ENCODE results near the gene KCNMB2. TPM values are rescaled to one million over a fixed set of nuclear protein-coding genes. Genes with fewer than 3 reads are reported as not detected.

Gene KCNMB2
- total RNA-seq, 1 donor from 2014 or later: not detected

GRCh38 chr3:178822722-178823121 is 286.5 kb downstream of the KCNMB2 start:
- H3K4me3 Mint-ChIP-seq (ENCODE audit: unreplicated experiment): no peak overlapping the region
- TF ChIP-seq CTCF (IDR thresholded peaks at IDR 0.05): no peak
- peaks cover 10% of the 10 kb centered on the region for H3K27me3 Mint-ChIP-seq (ENCODE audit: unreplicated experiment)
- H3K9me3 Mint-ChIP-seq (ENCODE audit: unreplicated experiment): no peaks in the 10 kb centered on the region
- peaks cover 7% of the 10 kb centered on the region for H3K4me1 Mint-ChIP-seq (ENCODE audit: unreplicated experiment)
- no peaks in the 10 kb centered on the region for H3K36me3 Mint-ChIP-seq (ENCODE audit: unreplicated experiment)
- no peak for DNase-seq (ENCODE audit: extremely low spot score, unreplicated experiment)
- no peak overlapping the region for H3K27ac Mint-ChIP-seq (ENCODE audit: unreplicated experiment)

GRCh38 chr3:178823150-178823549 is 286.9 kb downstream of the KCNMB2 start:
- H3K4me3 Mint-ChIP-seq (ENCODE audit: unreplicated experiment): no peak overlapping the region
- DNase-seq (ENCODE audit: extremely low spot score, unreplicated experiment): no peak
- no peaks in the 10 kb centered on the region for H3K36me3 Mint-ChIP-seq (ENCODE audit: unreplicated experiment)
- H3K9me3 Mint-ChIP-seq (ENCODE audit: unreplicated experiment): no peaks in the 10 kb centered on the region
- H3K4me1 Mint-ChIP-seq (ENCODE audit: unreplicated experiment): peaks cover 7% of the 10 kb centered on the region
- H3K27me3 Mint-ChIP-seq (ENCODE audit: unreplicated experiment): peaks cover 7% of the 10 kb centered on the region
- H3K27ac Mint-ChIP-seq (ENCODE audit: unreplicated experiment): no peak overlapping the region
- TF ChIP-seq CTCF (IDR thresholded peaks at IDR 0.05): no peak

GRCh38 chr3:178823591-178824246 is 287.5 kb downstream of the KCNMB2 start:
- Mint-ChIP-seq H3K36me3 (ENCODE audit: unreplicated experiment) (no peaks in the 10 kb centered on the region), H3K9me3 (ENCODE audit: unreplicated experiment) (no peaks in the 10 kb centered on the region), H3K27me3 (ENCODE audit: unreplicated experiment) (peaks cover 1% of the 10 kb centered on the region), H3K4me1 (ENCODE audit: unreplicated experiment) (peaks cover 7% of the 10 kb centered on the region), H3K27ac (ENCODE audit: unreplicated experiment) (peak overlapping the region; percentile 37), H3K4me3 (ENCODE audit: unreplicated experiment) (no peak overlapping the region)
- no peak for DNase-seq (ENCODE audit: extremely low spot score, unreplicated experiment)
- no peak for TF ChIP-seq CTCF (IDR thresholded peaks at IDR 0.05)

- H3K9me3 Mint-ChIP-seq (ENCODE audit: unreplicated experiment): no peaks in the 10 kb centered on the region
- H3K4me3 Mint-ChIP-seq (ENCODE audit: unreplicated experiment): no peak overlapping the region
- H3K4me1 Mint-ChIP-seq (ENCODE audit: unreplicated experiment): peaks cover 7% of the 10 kb centered on the region
- H3K27me3 Mint-ChIP-seq (ENCODE audit: unreplicated experiment): no peaks in the 10 kb centered on the region
- no peak for TF ChIP-seq CTCF (IDR thresholded peaks at IDR 0.05)
- no peak overlapping the region for H3K27ac Mint-ChIP-seq (ENCODE audit: unreplicated experiment)
- H3K36me3 Mint-ChIP-seq (ENCODE audit: unreplicated experiment): no peaks in the 10 kb centered on the region
- no peak for DNase-seq (ENCODE audit: extremely low spot score, unreplicated experiment)
These were observed 290.3 kb downstream of the KCNMB2 start for GRCh38 chr3:178826435-178827123.

- Mint-ChIP-seq H3K4me3 (ENCODE audit: unreplicated experiment) (no peak overlapping the region), H3K27me3 (ENCODE audit: unreplicated experiment) (no peaks in the 10 kb centered on the region), H3K36me3 (ENCODE audit: unreplicated experiment) (no peaks in the 10 kb centered on the region), H3K27ac (ENCODE audit: unreplicated experiment) (no peak overlapping the region), H3K4me1 (ENCODE audit: unreplicated experiment) (peaks cover 7% of the 10 kb centered on the region), H3K9me3 (ENCODE audit: unreplicated experiment) (no peaks in the 10 kb centered on the region)
- DNase-seq (ENCODE audit: extremely low spot score, unreplicated experiment): no peak
- TF ChIP-seq CTCF (IDR thresholded peaks at IDR 0.05): no peak
These were observed 291.1 kb downstream of the KCNMB2 start for GRCh38 chr3:178827285-178827856.

Data from osteocyte (in vitro differentiated cells).